ENCODE measurements around the gene PEX16. TPM values are rescaled to one million over a fixed set of nuclear protein-coding genes. Genes with fewer than 3 reads are reported as not detected.

PEX16 gene
- total RNA-seq, 4 donors from 2014 or later, result 26.8 to 40.6 (median 35.3) TPM

DNA sequence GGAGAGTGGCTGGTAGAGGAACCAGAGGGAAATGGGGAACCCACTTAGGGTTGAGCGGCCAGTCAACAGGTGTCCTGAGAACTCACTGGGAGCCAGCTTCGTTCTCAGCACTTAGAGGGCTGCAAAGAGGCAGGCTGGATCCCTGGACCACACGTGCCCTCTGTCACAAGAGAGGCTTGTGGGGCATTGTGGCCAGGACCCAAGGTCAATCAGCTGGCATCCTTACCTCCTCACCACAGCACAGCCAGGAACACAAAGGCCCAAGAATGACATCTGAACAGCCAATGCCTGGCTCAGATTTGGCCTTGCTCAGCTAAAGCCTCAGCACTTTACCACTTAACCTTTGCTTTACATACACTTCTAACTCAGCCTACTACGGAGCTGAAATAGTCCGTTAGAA, 24.8 kb downstream of the PEX16 start:
- Histone ChIP-seq H3K4me3 (no peak overlapping the region), H3K4me1 (no peaks in the 10 kb centered on the region), H3K27me3 (peaks cover 3% of the 10 kb centered on the region), H3K9me3 (no peaks in the 10 kb centered on the region), H3K36me3 (no peaks in the 10 kb centered on the region), H3K27ac (no peak overlapping the region)
- 75% methylated on average over 5 of the region's 5 CpGs for WGBS
- no peak for DNase-seq (ENCODE audit: low spot score in 2 of 2)
- no peak for TF ChIP-seq POLR2A (IDR thresholded peaks at IDR 0.05)
- TF ChIP-seq, protein P1, sequence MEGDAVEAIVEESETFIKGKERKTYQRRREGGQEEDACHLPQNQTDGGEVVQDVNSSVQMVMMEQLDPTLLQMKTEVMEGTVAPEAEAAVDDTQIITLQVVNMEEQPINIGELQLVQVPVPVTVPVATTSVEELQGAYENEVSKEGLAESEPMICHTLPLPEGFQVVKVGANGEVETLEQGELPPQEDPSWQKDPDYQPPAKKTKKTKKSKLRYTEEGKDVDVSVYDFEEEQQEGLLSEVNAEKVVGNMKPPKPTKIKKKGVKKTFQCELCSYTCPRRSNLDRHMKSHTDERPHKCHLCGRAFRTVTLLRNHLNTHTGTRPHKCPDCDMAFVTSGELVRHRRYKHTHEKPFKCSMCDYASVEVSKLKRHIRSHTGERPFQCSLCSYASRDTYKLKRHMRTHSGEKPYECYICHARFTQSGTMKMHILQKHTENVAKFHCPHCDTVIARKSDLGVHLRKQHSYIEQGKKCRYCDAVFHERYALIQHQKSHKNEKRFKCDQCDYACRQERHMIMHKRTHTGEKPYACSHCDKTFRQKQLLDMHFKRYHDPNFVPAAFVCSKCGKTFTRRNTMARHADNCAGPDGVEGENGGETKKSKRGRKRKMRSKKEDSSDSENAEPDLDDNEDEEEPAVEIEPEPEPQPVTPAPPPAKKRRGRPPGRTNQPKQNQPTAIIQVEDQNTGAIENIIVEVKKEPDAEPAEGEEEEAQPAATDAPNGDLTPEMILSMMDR (IDR thresholded peaks at IDR 0.05), result no peak
- TF ChIP-seq POLR2AphosphoS5 (IDR thresholded peaks at IDR 0.05), result no peak
- TF ChIP-seq EP300 (IDR thresholded peaks at IDR 0.05), result no peak

DNA sequence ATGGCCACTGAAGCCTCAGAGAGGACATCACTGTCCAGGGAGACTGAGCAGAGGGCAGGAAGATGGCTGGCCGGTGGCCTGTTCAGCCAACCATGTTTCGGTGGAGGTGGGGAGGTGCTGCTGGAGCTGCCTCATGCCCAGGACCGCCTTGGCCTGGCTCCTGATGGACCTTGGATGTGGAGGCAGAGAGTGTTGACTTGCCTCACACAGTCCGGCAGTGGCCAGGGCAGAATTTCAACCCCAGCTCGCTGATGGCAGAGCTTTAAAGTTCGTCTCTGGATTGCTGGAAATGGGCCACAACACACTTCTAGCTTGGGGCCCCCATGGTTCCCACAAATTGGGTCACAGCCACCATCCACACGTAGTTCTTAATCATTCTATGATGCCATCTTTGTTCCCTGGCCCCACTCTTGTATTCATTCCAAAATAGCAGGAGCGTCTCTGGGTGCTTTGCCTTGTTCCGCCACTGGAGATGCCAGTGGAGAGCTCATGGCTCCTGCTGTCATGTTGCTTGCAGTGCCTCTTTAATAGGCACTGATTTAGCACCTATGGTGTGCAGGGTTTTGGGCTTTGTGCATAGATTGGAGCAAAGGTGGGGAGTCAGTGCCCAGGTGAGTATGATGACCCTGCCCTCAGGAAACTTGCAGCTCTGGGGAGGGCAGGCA, 26.7 kb downstream of the PEX16 start:
- no peaks in the 10 kb centered on the region for H3K36me3 ChIP-seq
- WGBS, result 70% methylated on average over 7 of the region's 9 CpGs
- no peak for DNase-seq (ENCODE audit: low spot score in 2 of 2)
- no peaks in the 10 kb centered on the region for H3K9me3 ChIP-seq
- H3K4me3 ChIP-seq, result no peak overlapping the region
- no peak overlapping the region for H3K27ac ChIP-seq
- H3K4me1 ChIP-seq, result peaks cover 3% of the 10 kb centered on the region
- TF ChIP-seq, protein P1 (IDR thresholded peaks at IDR 0.05), result no peak
- no peak for TF ChIP-seq POLR2AphosphoS5 (IDR thresholded peaks at IDR 0.05)
- TF ChIP-seq EP300 (IDR thresholded peaks at IDR 0.05), result no peak
- no peak for TF ChIP-seq POLR2A (IDR thresholded peaks at IDR 0.05)
- no peaks in the 10 kb centered on the region for H3K27me3 ChIP-seq

DNA sequence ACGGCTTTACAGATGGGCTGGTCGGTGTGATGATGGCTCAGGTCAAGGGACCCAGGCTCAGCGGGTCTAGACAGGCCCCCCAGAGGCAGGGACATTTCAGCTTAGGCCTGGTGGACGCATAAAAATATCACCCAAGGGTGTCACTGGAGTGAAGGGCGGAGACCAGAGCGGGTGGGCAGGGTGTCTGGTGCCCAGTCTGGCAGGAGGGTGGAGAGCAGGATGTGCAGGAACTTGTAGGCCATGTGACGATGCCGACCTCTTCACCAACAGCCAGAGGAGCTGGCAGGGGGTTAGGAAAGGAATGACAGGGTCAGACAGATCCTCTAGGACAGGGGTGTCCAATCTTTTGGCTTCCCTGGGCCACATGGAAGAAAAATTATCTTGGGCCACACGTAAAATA, 27.7 kb downstream of the PEX16 start:
- DNase-seq (ENCODE audit: low spot score in 2 of 2), result no peak
- 72% methylated on average over 9 of the region's 9 CpGs for WGBS
- H3K27me3 ChIP-seq, result no peaks in the 10 kb centered on the region
- H3K4me3 ChIP-seq, result no peak overlapping the region
- no peaks in the 10 kb centered on the region for H3K36me3 ChIP-seq
- H3K4me1 ChIP-seq, result peaks cover 11% of the 10 kb centered on the region
- TF ChIP-seq, protein P1 (IDR thresholded peaks at IDR 0.05), result no peak
- TF ChIP-seq POLR2AphosphoS5 (IDR thresholded peaks at IDR 0.05) (no peak), EP300 (IDR thresholded peaks at IDR 0.05) (no peak), POLR2A (IDR thresholded peaks at IDR 0.05) (no peak)
- no peak overlapping the region for H3K27ac ChIP-seq
- H3K9me3 ChIP-seq, result no peaks in the 10 kb centered on the region

DNA sequence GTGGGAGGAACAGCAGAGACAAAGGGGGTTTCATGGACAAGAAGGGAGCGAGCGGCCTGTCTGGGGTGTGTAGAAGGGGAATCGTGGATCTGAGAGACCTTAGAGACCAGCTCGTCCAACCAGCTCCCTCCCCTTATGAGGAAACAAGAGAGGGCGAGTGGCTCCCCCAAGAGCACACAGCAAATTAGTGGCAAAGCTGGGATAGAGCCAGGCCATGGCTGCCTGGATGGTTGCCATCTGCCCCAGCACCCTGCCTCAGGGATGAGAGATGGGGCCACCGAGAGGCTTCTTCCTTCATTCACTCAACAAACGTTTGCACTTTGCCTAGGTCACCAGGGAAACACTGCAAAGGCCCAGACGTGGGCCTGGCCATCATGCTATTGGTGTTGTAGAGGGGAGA, 28.1 kb downstream of the PEX16 start:
- no peaks in the 10 kb centered on the region for H3K27me3 ChIP-seq
- TF ChIP-seq POLR2A (IDR thresholded peaks at IDR 0.05), result no peak
- TF ChIP-seq, protein P1 (IDR thresholded peaks at IDR 0.05), result no peak
- TF ChIP-seq POLR2AphosphoS5 (IDR thresholded peaks at IDR 0.05), result no peak
- TF ChIP-seq EP300 (IDR thresholded peaks at IDR 0.05), result no peak
- no peaks in the 10 kb centered on the region for H3K36me3 ChIP-seq
- no peak overlapping the region for H3K27ac ChIP-seq
- 83% methylated on average over 8 of the region's 8 CpGs for WGBS
- peaks cover 11% of the 10 kb centered on the region for H3K4me1 ChIP-seq
- no peak for DNase-seq (ENCODE audit: low spot score in 2 of 2)
- H3K9me3 ChIP-seq, result no peaks in the 10 kb centered on the region
- H3K4me3 ChIP-seq, result no peak overlapping the region

DNA sequence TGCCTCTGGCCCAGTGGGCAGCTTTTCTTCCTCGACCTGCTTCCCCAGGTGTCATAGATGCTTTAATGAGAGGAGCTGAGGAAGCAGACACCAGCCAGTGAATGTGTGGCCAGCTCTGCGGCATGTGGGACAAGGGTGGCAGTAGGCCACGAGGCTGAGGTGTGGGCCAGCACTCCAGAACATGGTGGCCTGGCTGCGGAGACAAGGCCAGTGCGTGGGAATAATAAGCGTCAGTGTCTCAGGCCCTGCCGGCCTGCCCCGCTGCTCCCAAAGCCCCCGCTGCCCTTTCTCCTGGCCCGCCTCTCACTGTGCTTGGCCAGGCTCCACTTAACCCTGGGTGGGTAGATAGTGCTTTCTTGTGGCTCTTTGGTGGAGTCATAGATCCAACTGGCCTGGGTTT, 30.1 kb downstream of the PEX16 start:
- Histone ChIP-seq H3K27ac (no peak overlapping the region), H3K27me3 (no peaks in the 10 kb centered on the region), H3K4me1 (peaks cover 11% of the 10 kb centered on the region), H3K9me3 (no peaks in the 10 kb centered on the region), H3K36me3 (peaks cover 1% of the 10 kb centered on the region), H3K4me3 (no peak overlapping the region)
- no peak for TF ChIP-seq POLR2A (IDR thresholded peaks at IDR 0.05)
- DNase-seq (ENCODE audit: low spot score in 2 of 2), result no peak
- 83% methylated on average over 10 of the region's 10 CpGs for WGBS
